AG09319 (cell line): Measurements from ENCODE around the gene ACAN.

ENCODE experiments used
- DNase-seq: peaks from one replicate; pipeline ENCODE4 v3.0.0-alpha.2; 2010; ENCODE audit warnings: low read depth; ENCODE audit errors: extremely low read depth
- TF ChIP-seq, protein P1 (sequence below): IDR thresholded peaks from 2 replicates; pipeline ENCODE4 v1.5.1; 2011; ENCODE audit warnings: low read depth, mild to moderate bottlenecking, inconsistent platforms, low read length, moderate library complexity

Gene ACAN

DNA sequence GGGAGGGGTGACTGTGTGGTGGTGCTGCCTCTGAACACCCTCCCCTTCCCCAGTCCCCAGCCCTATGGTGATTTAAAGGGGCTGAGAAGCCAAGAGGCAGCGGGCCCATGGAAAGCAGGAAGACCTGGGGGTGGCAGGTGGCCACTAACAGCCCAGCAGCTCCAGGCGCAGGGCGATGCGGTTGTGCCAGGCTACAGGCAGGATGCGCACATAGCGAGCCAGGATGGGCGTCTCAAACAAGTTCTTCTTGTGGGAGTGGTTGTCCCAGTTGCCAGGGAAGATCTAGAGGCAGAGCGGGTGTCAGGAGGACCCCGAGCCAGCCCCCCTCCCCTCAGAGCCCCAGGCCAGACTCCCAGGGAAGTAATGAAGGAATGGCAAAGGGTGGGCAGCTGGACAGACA lies 96.0 kb downstream of the ACAN start:
- TF ChIP-seq, protein P1, sequence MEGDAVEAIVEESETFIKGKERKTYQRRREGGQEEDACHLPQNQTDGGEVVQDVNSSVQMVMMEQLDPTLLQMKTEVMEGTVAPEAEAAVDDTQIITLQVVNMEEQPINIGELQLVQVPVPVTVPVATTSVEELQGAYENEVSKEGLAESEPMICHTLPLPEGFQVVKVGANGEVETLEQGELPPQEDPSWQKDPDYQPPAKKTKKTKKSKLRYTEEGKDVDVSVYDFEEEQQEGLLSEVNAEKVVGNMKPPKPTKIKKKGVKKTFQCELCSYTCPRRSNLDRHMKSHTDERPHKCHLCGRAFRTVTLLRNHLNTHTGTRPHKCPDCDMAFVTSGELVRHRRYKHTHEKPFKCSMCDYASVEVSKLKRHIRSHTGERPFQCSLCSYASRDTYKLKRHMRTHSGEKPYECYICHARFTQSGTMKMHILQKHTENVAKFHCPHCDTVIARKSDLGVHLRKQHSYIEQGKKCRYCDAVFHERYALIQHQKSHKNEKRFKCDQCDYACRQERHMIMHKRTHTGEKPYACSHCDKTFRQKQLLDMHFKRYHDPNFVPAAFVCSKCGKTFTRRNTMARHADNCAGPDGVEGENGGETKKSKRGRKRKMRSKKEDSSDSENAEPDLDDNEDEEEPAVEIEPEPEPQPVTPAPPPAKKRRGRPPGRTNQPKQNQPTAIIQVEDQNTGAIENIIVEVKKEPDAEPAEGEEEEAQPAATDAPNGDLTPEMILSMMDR = no peak
- no peak for DNase-seq

DNA sequence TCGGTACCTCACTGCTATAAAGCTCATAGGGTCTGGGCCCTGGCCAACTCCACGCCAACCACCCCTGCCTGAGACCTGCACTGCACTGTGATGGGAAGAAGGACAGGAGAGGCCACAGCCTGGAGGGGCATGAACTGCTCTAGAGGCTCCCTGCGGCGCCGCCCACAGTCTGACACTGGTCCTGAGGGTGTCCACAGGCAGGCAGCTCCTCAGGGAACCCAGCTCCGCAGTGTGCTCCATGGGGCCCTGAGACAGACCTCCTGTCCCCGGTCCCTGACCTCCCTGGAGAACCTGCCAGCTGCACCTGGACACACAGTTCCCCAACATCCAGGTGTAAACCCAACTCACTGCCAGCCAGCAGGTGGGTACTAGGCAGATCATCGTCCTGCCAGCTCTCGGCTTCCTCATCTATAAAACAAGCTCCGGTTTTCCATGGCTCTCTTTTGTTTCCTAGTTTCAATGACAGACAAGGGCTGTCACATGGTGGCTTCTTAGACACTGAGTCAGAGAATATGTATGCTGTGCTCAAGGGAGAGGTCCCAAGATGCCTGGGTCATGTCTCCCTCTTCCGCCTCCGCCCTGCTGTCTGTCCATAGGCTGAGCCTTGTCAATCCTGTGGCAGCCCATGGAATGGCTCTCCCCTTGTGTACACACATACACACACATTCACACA lies 97.2 kb downstream of the ACAN start:
- DNase-seq = no peak
- TF ChIP-seq, protein P1 = no peak

DNA sequence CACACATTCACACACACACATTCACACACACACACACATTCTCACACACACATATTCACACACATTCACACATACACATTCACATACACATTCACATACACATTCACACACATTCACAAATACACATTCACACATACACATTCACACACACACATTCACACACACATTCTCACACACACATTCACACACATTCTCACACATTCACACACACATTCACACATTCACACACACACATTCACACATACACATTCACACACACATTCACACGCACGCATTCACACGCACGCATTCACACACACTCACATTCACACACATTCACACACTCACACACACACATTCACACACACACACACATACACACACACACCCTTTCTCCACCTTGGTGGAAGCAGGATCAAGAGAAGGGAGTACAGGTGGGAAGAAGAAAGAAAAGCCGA lies 97.8 kb downstream of the ACAN start:
- TF ChIP-seq, protein P1 = no peak
- DNase-seq = no peak

DNA sequence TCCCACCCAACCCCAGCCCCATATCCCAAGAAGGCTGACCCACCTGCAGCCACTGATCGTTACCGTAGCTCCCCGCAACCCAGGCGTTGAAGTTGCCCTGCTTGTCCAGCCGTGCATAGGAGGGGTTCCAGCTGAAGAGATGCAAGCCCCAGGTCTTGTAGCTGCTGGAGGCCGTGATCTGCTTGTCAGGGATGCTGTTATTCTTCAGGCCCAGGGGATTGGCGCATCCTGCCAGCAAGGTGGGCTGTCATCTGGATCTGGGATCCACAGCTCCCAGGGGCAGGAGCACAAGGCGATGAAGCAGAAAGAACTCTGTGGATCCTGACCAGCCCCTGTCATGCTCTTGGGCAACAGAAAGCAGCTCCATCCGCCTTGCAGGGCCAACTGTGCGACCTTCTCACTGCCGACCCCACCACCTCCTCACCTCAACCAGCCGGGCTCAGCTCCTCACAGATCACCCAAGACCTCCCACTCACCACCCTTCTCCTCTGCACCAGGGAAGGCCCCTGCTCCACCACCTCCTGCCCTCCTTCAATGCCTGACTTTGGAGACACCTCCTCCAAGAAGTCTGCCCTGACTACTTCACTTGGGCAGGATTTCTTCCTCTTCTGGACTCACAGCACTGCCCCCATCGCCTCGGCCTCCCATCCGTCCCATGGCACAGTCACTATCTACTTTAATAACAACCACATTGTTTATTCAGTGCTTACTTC lies 98.4 kb downstream of the ACAN start:
- DNase-seq = no peak
- TF ChIP-seq, protein P1 = no peak

DNA sequence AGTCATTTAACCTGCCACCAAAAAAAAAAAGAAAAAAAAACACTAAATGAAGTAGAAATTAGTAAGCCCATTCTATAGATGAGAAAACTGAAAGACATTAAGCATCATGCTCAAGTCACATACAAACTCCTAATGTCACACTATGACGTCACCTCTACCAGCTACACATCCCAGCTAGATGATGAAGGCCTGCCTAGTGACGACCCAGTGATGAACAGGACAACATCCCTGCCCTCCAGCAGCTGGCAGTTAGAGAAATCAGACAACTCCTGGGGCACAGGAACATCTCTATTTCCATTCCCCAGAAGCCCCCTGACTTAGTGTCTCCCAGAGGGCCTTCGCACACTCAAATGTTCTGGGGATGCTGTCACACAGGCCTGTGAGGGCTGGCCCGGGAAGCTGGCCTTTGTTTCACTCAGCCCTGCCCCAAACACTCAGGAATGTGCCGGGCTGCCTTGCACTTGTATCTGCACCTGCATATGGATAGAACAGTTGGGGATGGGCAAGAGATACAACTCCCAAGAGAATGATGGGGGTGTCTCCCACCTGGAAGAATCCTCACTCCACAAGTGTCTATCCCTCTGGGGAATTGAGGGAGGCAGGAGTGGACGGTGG lies 99.1 kb downstream of the ACAN start:
- TF ChIP-seq, protein P1 = no peak
- DNase-seq = no peak

DNA sequence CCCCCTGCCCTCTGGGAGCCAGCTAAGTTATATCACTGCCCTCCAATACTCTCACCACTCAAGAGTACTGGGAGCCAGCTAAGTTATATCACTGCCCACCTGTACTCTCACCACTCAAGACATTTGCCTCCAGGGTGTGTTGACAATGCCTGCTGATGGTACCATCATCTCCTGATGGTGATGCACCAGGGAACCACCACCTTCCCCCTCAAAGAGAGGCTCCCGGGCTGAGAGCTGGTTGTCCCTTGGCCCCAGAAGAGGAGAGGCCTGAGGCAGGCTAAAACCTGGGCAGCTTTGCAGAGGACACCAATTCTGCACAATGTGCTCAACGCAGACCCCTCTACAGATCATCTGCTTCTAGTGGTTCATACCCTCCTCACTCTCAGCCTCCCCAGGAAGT lies 99.6 kb downstream of the ACAN start:
- no peak for DNase-seq
- TF ChIP-seq, protein P1 = no peak

DNA sequence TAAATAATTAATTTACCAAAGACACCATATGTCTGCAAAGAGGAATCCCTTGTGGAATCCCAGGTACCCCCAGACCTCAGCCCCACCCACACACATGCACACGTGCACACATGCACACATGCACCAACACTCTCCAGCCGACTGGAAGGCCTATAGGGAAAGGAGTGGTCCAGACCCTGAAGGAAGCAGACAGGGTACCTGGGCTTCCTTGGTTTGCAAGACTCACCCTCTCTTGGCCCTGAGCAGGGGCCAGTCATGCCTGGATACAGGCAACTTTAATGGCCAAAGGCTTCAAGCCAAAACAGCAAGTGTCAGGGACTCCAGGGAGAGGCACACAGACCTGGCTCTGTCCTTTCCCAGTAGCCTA lies 101.0 kb downstream of the ACAN start:
- TF ChIP-seq, protein P1 = no peak
- DNase-seq = no peak
